Liver (tissue), 9 donors: ENCODE results near the gene MUC6. TPM values are rescaled to one million over a fixed set of nuclear protein-coding genes. Genes with fewer than 3 reads are reported as not detected.

Experiments
- DNase-seq: peaks from one replicate; pipeline ENCODE4 v3.0.0-alpha.2; 2017; ENCODE audit warnings: low spot score
- H3K27ac ChIP-seq, 2 donors: one replicate each; pipeline ENCODE4 v1.7.0; 2013; ENCODE audit warnings: inconsistent platforms in 2 of 2, low read length in 2 of 2, control low read depth in 1 of 2, low read depth in 1 of 2, mild to moderate bottlenecking in 1 of 2
- H3K27me3 ChIP-seq, 4 donors: one replicate each; pipeline versions ENCODE4 v1.6.1 to v1.7.0; 2013; ENCODE audit warnings: low read length in 3 of 4, inconsistent platforms in 1 of 4, mild to moderate bottlenecking in 1 of 4, moderate library complexity in 1 of 4; ENCODE audit not compliant: control insufficient read depth in 4 of 4, insufficient read depth in 4 of 4
- H3K36me3 ChIP-seq, 4 donors: one replicate each; pipeline versions ENCODE4 v1.6.1 to v1.7.0; 2013; ENCODE audit warnings: low read length in 3 of 4, mild to moderate bottlenecking in 3 of 4, low read depth in 1 of 4, moderate library complexity in 1 of 4; ENCODE audit not compliant: control insufficient read depth in 4 of 4, insufficient read depth in 3 of 4
- H3K4me1 ChIP-seq, 4 donors: one replicate each; pipeline versions ENCODE4 v1.6.1 to v1.7.0; 2013; ENCODE audit warnings: low read length in 3 of 4, mild to moderate bottlenecking in 3 of 4, moderate library complexity in 1 of 4; ENCODE audit not compliant: control insufficient read depth in 4 of 4, insufficient read depth in 4 of 4
- H3K4me3 ChIP-seq, 3 donors: one replicate each; pipeline versions ENCODE4 v1.6.1 to v1.7.0; 2013; ENCODE audit warnings: low read length in 3 of 3, control low read depth in 1 of 3, low read depth in 1 of 3, mild to moderate bottlenecking in 1 of 3
- H3K9ac ChIP-seq, 2 donors: one replicate each; pipeline ENCODE4 v1.7.0; 2013; ENCODE audit warnings: low read length in 2 of 2, mild to moderate bottlenecking in 2 of 2, moderate library complexity in 2 of 2, control low read depth in 1 of 2, low read depth in 1 of 2
- H3K9me3 ChIP-seq, 4 donors: one replicate each; pipeline versions ENCODE4 v1.6.1 to v1.7.0; 2013; ENCODE audit warnings: low read length in 3 of 4; ENCODE audit not compliant: control insufficient read depth in 4 of 4
- ATF3 ChIP-seq: IDR thresholded peaks from 2 replicates; pipeline ENCODE4 v1.6.1; 2016; ENCODE audit warnings: antibody characterized with exemption
- CTCF ChIP-seq: fragments of 150-350 bp; IDR thresholded peaks from 2 replicates; pipeline ENCODE4 v1.5.1; 2017; ENCODE audit warnings: improper control_type of control experiment, low read depth, low read length; ENCODE audit not compliant: missing input control
- FOXA1 ChIP-seq: IDR thresholded peaks from 2 replicates; pipeline ENCODE4 v1.6.1; 2016; ENCODE audit warnings: antibody characterized with exemption
- FOXA2 ChIP-seq: IDR thresholded peaks from 2 replicates; pipeline ENCODE4 v1.6.1; 2016; ENCODE audit warnings: antibody characterized with exemption
- HNF4A ChIP-seq, 2 donors: conservative IDR thresholded peaks; 2 replicates each; pipeline ENCODE4 v1.6.1; 2016; ENCODE audit warnings: antibody characterized with exemption in 2 of 2, mild to moderate bottlenecking in 2 of 2
- HNF4G ChIP-seq: IDR thresholded peaks from 2 replicates; pipeline ENCODE4 v1.6.1; 2016; ENCODE audit warnings: antibody characterized with exemption
- JUND ChIP-seq, 2 donors: IDR thresholded peaks; 2 replicates each; pipeline ENCODE4 v1.6.1; 2016; ENCODE audit warnings: antibody characterized with exemption in 2 of 2
- MAX ChIP-seq: IDR thresholded peaks from 2 replicates; pipeline ENCODE4 v1.6.1; 2016; ENCODE audit warnings: antibody characterized with exemption
- NR2F2 ChIP-seq: IDR thresholded peaks from 2 replicates; pipeline ENCODE4 v1.6.1; 2016; ENCODE audit warnings: antibody characterized with exemption
- RAD21 ChIP-seq, 2 donors: IDR thresholded peaks; 2 replicates each; pipeline ENCODE4 v1.6.1; 2016; ENCODE audit warnings: antibody characterized with exemption in 2 of 2, mild to moderate bottlenecking in 2 of 2
- YY1 ChIP-seq: IDR thresholded peaks from 2 replicates; pipeline ENCODE4 v1.6.1; 2016; ENCODE audit warnings: antibody characterized with exemption, mild to moderate bottlenecking
- ZBTB33 ChIP-seq: IDR thresholded peaks from 2 replicates; pipeline ENCODE4 v1.6.1; 2016; ENCODE audit warnings: antibody characterized with exemption
- WGBS: extraction: QIAGEN DNeasy Blood & Tissue Kit; methylation state at CpG from one replicate; pipeline ENCODE4 v1.1.7; 2013; 5-methylcytosine and 5-hydroxymethylcytosine counted together
- polyA plus RNA-seq, 2 donors: library from polyadenylated mRNA; stranded (reverse) in 1 of 2; unstranded in 1 of 2; fragments of 200-250 nt in 1 of 2; fragments of >200 nt in 1 of 2; fragmentation: Nextera tagmentation in 1 of 2; extraction: Ambion mirVana in 1 of 2; gene quantifications; one replicate each; pipeline versions ENCODE4 v1.2.1 to v1.2.3, GENCODE V29; 2013 to 2015
- total RNA-seq, 2 donors: library from RNA; depleted of rRNA; stranded (reverse); fragments of >200 nt; gene quantifications; one replicate each; pipeline ENCODE4 v1.2.3, GENCODE V29; 2014
- donor health status: healthy.
- donor health status: healthy.
- donor health status: healthy.
- donor health status: healthy.
- donor health status: healthy.

The MUC6 gene
- total and polyA plus RNA-seq, 4 donors: 0.05 to 0.54 (median 0.18) TPM

- no peaks in the 10 kb centered on the region for H3K9me3 ChIP-seq
- H3K9ac ChIP-seq: no peak overlapping the region
- no peaks in the 10 kb centered on the region for H3K36me3 ChIP-seq
- no peak overlapping the region for H3K4me3 ChIP-seq
- no peak for DNase-seq
- peaks cover 0 to 4% (median 0%) of the 10 kb centered on the region in 4 donors for H3K27me3 ChIP-seq
- TF ChIP-seq MAX (no peak), RAD21 (IDR thresholded peaks at IDR 0.05) (no peak), HNF4G (no peak), NR2F2 (no peak), ATF3 (no peak), FOXA1 (no peak), JUND (IDR thresholded peaks at IDR 0.05) (no peak), YY1 (no peak), FOXA2 (no peak), ZBTB33 (no peak)
- H3K4me1 ChIP-seq: peaks cover 0 to 5% (median 0%) of the 10 kb centered on the region in 4 donors
- H3K27ac ChIP-seq: no peak overlapping the region
- 79% methylated on average over 26 of the region's 26 CpGs for WGBS
Observed at GRCh38 chr11:1037506-1038055, 1.1 kb upstream of the MUC6 start.

GRCh38 chr11:1036931-1037330 lies 413 bp upstream of the MUC6 start:
- peaks cover 0 to 3% (median 0%) of the 10 kb centered on the region in 4 donors for H3K27me3 ChIP-seq
- 55% methylated on average over 13 of the region's 13 CpGs for WGBS
- no peak for TF ChIP-seq RAD21 (IDR thresholded peaks at IDR 0.05)
- TF ChIP-seq CTCF: no peak
- DNase-seq: no peak
- no peaks in the 10 kb centered on the region for H3K36me3 ChIP-seq
- H3K27ac ChIP-seq: no peak overlapping the region
- H3K9ac ChIP-seq: no peak overlapping the region
- no peaks in the 10 kb centered on the region for H3K9me3 ChIP-seq
- H3K4me3 ChIP-seq: no peak overlapping the region
- H3K4me1 ChIP-seq: peaks cover 0 to 4% (median 0%) of the 10 kb centered on the region in 4 donors

- Histone ChIP-seq H3K9me3 (no peaks in the 10 kb centered on the region), H3K4me3 (no peak overlapping the region), H3K27me3 (no peaks in the 10 kb centered on the region), H3K27ac (no peak overlapping the region), H3K4me1 (no peaks in the 10 kb centered on the region), H3K36me3 (no peaks in the 10 kb centered on the region), H3K9ac (no peak overlapping the region)
- TF ChIP-seq YY1 (no peak), HNF4G (no peak), HNF4A (conservative IDR thresholded peaks at IDR 0.05) (no peak)
- DNase-seq: no peak
- 82% methylated on average over 29 of the region's 29 CpGs for WGBS
Observed at GRCh38 chr11:1035577-1036283, 788 bp downstream of the MUC6 start.
